Measurements from ENCODE around the gene KYAT1.

The KYAT1 gene

DNA sequence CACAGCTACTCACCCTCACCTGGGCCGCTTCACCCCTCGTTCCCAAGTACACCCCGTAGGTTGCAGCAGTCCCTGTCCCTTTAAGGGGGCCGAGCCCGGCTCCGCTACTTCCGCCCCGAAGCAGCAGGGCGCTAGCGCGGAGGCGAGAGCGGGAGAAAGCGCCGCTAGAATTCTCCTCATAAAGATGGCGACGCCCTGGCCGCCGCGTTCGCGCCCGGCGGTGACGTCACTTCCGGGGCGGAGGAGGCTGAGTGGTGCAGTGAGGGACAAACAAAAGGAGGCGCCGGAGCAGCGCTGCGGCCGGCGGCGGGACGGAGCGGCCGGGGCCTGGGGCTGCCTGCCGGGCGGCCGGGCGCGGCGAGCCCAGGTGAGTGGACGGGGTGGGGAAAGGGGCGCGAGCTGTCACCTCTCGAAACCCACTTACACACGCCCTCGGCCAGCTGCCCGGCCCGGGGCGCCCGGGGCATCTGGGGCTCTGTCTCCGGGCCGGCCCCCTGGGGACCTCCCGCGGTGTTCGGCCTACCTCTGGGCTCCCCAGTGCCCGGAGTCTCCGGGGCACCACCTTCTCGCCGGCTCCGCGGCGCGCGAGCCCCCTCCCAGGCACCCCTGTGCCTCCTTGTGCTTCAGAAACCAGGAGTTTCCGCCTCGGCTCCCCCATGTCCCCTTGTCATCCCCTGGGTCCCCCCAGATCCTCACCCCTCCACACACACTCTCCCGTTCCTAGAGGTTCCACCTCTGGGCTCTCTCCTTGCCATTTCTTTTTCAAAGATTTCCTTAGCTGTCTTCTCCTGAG lies at the start of gene KYAT1, which contains the start of gene LRRC8A:
TSS of gene KYAT1 (minus strand) at position 67 of the 793 bp plus-strand sequence. CDS start 36,545 bp downstream, outside the sequence.
TSS of gene LRRC8A (plus strand) at position 250 of the 793 bp plus-strand sequence. CDS start 25,032 bp downstream, outside the sequence.
- peak; percentile 97 for DNase-seq (ENCODE audit: low read depth)

DNA sequence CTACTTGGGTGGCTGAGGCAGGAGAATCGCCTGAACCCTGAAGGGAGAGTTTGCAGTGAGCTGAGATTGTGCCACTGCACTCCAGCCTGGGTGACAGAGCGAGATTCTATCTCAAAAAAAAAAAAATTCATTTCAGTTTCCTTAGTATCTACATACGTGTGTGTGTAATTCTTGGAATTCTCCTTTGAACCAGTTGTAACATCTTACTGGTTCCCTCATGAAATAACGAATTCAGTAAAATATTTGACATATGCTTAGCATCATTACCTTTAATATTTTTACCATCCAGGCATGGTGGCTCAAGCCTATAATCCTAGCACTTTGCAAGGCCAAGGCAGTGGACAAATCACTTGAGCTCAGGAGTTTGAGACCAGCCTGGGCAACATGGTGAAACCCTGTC lies 47.8 kb upstream of the KYAT1 start:
- no peak for DNase-seq (ENCODE audit: low read depth)

DNA sequence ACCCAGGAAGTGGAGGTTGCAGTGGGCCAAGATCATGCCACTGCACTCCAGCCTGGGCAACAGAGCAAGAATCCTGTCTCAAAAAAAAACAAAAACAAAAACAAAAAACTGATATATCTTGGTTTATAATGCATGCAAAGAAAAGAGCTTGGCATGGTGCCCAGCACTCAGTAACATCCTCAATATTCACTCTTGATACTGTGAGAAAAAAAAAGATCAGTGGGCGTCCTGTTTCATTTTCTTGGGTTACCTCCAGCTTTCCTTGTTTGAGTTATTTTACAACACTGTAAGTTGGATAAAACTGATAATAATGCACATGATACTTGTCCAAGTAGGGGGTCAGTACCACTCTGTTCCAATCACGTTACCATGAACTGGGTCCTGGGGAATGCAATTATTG lies 46.9 kb upstream of the KYAT1 start:
- no peak for DNase-seq (ENCODE audit: low read depth)

DNA sequence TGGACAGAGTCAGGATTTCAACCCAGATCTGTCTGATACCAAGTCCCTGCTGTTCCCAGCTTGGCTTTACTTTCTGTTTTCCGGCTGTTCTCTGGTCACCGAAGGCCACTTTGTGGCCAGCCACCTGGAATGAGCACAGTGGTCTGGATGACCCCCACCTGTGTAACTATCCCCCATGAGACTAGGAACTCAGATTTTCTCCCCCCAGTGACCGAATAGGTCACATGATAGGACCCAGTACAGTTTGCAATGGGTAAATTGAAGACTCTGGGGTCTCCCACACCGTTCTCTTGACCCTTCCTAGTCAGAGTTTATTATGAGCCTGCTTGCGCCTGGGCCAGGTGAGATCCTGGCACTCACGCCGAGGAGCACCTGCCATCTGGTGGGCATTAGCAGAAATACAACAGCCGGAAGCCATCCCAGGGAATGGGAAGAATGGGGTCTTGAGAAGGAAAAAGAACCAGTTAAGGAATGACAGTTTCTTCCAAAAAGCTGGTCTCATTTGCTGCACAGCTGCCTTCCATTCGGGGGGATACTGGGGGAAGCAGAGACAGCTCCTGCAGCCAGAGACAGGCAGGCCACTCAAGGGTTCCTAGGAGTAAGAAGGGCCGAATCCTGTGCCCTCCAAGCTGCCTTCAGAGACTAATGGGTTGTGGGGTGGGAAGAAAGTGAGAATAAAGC lies 46.1 kb upstream of the KYAT1 start:
- peak; percentile 19 for DNase-seq (ENCODE audit: low read depth)

DNA sequence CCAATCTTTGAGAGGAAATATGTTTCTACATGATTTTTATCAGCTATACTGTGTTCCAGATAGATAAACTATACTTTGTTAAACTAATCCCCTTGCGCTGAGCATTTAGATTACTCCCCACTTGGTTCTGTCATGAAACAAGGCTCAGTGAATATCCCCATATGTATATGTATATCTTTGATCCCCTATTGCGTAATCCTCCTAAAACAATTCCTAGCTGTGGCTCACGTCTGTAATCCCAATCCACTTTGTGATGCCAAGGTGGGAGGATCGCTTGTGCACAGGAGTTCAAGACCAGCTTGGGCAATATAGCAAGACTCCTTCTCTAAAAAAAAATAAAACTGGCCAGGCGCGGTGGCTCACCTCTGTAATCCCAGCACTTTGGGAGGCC lies 41.7 kb upstream of the KYAT1 start:
- no peak for DNase-seq (ENCODE audit: low read depth)

DNA sequence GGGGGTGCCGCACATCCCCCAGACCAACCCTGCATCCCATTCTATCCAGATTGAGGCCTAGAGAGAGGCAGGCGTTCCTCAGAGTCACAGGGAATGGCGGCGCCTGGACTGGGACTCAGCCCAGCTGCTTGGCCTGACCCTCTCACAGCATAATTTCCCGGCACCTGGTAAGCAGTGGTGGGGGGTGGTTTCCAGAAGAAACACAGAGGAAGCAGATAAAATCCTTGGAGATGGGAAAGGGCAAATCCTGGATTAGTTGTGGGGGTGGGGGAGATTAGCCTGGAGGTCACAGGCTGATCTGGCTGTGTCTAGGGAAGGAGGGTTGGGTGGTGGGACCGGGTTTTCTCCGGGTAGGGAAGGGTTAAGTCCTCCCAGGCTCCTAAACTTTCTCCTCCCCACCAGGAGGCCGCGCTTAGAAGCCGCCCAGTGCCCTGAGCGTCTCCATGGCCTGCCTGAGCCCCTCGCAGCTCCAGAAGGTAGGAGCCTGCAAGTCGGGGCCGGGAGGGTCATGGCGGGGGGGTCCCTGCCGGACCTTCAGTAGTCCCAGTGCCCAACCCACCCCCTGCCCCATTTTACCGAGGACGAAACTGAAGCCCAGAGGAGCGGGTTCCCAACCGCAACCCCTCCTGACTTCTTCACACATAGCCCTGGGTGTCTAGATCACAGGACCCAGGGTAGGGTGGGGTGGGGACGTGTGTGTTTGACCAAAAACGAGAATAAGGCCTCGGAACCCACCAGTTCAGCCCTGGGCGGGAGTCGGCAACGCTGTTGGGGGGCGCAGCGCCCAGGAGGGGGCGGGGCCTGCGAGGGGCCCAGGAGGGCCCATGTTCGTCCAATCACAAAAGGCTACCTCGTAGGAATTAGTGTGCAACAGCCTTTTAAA lies 40.4 kb upstream of the KYAT1 start:
- DNase-seq (ENCODE audit: low read depth): no peak

DNA sequence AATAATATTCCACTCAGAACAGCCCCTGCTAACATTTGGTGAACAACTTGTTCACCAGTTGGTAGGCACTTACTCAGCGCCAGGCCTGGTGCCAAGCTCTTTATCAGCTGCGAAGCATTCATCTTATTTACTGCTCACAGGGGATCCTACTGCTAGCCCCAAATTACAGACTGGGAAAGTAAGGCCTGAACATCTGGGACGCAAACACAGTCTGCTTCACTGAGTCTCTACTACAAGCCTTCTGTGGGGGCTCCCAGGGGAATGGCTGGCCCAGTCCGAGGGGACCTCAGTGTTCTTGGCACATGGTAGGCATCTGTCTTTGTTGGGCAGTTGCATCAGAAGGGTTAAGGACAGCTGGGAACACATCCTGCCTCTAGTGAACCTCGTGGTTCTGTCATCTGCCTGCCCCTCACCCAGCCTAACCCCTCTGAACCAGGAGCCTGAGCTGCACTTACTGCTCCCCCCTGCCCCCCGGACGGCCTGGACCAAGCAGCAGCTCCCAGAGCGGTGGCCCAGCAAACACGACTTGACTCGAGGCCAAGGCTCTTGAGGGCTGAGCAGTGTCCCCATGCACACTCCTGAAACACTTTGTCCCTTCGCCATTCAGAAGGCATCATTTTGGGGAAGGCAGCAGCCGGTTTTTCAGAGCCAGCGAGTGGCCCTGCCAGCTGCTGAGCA lies 38.8 kb upstream of the KYAT1 start, which contains the start of gene PHYHD1:
TSS of gene PHYHD1 (plus strand) at position 602 of the 678 bp plus-strand sequence. CDS start 1,342 bp downstream, outside the sequence.
- no peak for DNase-seq (ENCODE audit: low read depth)

DNA sequence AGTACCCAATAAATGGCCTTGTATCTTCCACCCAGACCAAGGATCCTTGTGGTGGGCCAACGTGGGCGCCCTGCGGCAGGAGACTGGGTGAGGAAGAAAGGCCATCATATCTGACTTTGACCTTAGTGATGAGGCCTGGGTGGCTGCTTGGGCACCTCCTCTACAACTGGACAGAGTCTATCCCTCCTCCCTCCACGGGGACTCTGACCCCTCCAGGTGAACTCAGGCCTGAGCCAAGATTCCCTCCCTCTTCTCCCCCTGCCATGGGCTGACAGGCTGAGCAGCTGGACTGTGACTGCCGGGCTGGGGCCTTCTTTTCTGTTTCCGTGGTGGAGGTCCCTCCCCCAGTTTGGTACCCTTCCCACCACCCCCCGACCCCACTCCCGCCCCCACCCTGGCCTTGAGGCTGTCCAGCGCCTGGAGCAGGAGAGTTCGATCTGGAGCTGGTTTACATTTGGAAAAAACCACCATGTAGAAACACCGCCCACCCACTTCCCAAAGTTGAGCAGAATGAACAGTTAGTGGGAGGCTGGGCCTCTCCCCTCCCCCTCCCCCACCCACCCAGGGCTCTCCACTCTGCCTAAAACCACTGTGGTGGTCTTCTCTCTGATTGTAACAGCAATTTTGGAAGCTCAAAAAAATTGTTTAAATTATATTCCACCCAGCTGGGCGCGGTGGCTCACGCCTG lies 37.8 kb upstream of the KYAT1 start:
- no peak for DNase-seq (ENCODE audit: low read depth)

DNA sequence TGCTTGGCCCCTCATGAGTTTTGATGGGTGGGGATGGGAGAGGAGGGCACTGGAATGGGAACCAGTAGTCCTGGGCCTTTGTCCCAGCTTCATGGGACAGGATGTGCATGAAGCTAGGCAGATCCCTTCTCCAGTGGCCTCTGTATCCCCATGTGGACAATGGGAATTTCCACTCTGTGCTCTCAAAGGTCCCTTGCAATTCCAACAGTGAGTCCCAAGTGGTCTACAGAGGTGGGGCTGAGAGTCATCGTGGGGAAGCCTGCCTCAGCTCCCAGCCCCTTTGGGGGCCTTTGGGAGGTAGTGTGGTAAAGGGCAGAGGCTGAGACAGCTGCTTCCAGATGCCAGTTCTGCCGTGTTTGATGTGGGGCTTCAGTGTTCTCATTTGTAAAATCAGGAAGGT lies 37.2 kb upstream of the KYAT1 start:
- DNase-seq (ENCODE audit: low read depth): no peak

DNA sequence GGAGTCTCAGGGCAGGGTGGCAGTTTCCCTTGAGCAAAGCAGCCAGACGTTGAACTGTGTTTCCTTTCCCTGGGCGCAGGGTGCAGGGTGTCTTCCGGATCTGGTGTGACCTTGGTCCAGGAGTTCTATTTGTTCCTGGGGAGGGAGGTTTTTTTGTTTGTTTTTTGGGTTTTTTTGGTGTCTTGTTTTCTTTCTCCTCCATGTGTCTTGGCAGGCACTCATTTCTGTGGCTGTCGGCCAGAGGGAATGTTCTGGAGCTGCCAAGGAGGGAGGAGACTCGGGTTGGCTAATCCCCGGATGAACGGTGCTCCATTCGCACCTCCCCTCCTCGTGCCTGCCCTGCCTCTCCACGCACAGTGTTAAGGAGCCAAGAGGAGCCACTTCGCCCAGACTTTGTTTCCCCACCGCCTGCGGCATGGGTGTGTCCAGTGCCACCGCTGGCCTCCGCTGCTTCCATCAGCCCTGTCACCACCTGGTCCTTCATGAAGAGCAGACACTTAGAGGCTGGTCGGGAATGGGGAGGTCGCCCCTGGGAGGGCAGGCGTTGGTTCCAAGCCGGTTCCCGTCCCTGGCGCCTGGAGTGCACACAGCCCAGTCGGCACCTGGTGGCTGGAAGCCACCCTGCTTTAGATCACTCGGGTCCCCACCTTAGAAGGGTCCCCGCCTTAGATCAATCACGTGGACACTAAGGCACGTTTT lies 35.5 kb upstream of the KYAT1 start:
- no peak for DNase-seq (ENCODE audit: low read depth)

DNA sequence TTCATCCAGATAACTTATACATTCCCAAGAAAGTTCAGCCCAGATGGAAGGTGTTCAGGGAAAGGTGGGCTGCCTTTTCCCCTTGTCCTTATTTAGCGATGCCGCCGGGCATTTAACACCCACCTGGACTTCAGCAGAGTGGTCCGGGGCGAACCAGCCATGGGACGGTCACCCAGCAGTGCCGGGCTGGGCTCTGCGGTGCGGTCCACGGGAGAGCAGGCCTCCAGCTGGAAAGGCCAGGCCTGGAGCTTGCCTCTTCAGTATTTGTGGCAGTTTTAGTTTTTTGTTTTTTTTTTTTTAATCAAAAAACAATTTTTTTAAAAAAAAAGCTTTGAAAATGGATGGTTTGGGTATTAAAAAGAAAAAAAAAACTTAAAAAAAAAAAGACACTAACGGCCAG lies 35.0 kb upstream of the KYAT1 start:
- DNase-seq (ENCODE audit: low read depth): no peak

DNA sequence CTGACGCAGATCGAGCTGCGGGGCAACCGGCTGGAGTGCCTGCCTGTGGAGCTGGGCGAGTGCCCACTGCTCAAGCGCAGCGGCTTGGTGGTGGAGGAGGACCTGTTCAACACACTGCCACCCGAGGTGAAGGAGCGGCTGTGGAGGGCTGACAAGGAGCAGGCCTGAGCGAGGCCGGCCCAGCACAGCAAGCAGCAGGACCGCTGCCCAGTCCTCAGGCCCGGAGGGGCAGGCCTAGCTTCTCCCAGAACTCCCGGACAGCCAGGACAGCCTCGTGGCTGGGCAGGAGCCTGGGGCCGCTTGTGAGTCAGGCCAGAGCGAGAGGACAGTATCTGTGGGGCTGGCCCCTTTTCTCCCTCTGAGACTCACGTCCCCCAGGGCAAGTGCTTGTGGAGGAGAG lies 34.5 kb upstream of the KYAT1 start:
- no peak for DNase-seq (ENCODE audit: low read depth)

DNA sequence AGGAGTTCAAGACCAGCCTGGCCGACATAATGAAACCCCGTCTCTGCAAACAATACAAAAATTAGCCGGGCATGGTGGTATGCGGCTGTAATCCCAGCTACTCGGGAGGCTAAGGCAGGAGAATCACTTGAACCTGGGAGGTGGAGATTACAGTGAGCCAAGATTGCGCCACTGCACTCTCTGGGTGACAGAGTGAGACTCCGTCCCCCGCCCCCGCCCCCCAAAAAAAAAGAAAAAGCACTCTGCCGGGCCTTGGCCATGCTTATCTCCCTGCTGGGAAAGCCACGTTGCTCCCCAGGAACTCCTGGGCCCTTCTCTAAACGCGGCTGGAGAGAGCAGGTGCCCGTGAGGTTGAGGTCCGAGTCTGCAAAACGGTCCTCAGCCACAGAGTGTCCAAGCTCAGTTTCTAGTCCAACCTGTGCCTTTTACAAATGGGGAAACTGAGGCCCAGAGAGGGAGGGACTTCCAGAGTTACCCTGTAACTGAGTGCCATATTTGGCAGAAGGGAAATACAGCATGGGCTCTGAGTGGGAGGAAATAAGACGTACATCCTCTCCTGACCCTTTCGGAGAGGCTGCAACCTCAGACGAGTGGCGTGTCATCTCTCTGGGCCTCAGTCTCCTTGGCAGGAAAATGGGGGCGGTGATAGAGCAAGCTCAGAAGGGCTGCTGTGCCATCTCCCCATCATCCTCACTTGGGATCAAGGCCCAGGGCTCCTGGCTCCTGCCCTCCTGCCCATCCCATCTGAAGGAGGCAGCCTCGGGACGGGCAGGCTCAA lies 32.4 kb upstream of the KYAT1 start:
- DNase-seq (ENCODE audit: low read depth): no peak

DNA sequence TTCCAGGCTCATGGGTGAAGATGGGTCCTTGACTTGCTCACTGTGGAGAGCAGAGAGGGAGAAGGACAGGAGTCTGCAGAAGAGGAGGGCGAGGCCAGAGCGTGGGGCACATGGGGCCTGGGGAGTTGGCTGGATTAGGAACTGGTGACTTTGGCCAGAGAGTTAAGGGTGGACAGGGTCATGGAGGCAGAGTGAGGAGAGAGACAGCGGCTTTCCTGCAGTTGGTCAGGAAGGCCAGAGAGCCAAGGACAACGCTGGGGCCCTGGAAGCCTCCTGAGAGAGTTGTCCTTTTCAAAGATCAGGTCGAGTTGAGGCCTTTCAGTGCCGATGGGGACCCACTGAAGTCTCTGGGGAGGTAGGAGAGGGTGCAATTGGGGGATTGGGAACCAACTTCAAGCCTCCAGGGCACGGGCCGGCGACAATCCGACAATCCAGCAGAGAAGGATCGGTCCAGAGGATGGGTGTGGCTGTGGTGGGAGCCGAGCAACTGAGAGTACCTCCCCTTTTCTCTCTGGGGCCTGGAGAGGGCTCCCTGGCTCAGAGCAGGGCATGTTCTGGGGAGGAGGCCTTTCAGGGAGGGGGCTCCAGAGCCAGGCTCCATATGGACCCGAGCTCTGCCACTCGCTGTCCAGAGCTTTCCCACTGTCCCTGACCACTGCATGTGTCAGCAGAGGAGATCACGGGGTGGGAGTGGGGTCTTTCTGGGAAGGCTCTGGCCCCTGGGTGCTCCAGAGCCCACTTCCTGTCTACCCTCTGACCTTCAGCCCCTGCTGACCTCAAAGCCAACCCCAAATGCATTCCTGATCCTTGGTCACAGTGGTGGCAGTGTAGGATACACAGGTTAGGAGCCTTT lies 31.5 kb upstream of the KYAT1 start:
- no peak for DNase-seq (ENCODE audit: low read depth)

DNA sequence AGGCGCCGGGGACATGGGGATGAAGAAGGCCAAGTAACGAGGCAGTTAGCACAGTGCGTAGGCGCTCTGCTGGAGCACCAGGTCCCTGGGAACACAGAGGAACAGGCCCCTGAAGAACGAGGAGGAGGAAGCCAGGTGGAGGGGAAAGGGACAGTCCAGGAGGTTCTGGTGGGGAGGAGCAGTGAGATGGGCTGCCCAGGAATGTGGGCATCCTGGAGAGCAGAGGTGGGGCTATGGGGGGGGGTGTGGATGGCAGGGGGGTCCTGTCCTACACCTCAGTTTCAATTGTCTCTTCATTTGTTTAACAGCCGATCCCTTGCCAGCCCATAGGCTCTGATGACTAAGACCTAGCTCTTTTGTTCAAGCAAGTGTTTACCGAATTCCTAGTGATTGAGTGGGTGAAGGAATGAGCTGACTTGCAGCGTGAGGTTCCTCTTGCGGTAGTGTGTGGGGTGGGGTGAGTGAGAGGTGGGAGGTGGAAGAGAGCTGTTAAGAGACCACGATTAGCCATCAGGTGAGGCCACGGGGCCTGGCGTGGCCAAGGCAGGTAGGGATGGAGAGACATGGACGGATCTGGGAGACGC lies 30.6 kb upstream of the KYAT1 start:
- DNase-seq (ENCODE audit: low read depth): no peak

DNA sequence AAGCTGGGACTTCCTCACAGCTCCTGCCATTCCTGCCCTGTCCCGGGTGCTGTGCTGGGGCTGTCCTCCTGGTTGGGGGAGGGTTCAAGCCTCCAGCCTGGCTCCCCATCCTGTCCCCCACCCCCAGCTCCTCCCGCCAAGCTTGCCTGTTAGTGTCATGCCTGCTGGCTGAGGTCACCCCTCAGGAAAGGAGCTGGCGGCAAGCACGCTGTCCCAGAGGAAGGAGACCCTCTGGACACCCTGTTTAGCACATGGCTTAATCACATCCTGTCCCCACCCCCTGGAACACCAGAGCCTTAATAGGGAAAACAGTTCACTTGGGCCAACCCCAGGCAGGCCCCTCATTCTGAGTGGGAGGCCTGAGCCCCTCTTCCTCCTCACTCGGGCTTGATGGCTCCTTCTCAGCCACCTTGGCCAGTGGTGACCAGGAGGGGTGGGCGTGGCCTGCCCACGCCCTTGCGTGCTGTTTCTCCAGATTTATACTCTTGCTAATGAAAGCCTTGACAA lies 29.8 kb upstream of the KYAT1 start:
- no peak for DNase-seq (ENCODE audit: low read depth)

DNA sequence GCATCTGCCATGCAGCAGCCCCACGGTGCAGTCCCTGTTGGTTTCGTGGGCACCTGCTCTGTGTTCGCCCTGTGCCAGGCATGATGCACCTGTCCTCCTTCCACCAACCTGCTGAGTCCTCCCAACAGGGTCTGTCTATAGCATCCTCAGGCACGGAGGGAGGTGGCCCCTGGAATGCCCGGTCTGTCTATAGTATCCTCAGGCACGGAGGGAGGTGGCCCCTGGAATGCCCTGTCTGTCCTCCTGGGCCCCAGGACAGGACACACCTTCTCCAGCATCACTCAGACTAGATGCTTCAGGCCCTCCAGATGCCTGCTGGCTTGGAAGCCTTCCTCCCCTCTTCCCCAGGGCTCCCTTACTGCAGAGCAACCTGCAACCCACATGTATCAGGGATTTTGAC lies 29.2 kb upstream of the KYAT1 start:
- DNase-seq (ENCODE audit: low read depth): no peak

DNA sequence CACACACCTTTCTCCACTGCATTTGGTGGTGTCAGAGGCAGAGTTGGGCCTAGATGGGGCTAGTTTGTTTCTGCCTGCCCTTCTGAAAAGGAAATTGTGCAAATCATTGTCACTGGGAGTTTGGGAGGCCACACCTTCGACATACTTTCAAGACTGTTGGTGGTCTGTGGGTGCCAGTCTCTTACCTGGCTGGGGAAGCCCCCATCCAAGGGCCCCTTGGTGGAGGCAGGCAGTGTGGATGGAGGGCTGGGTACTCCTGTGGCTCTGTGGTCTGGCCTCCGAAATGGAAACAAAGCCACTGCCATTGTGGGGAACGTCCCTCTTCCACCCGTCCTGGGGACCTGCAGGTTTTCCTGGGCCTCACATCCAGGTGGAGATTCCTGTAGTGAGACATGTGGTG lies 28.1 kb upstream of the KYAT1 start:
- DNase-seq (ENCODE audit: low read depth): no peak
